IPS-NIHi11 (cell line): ENCODE measurements around the gene ESRRB.

Source experiments
- DNase-seq: peaks from one replicate; pipeline ENCODE4 v3.0.0; 2012; ENCODE audit warnings: mixed read lengths, low spot score

The ESRRB gene

DNA sequence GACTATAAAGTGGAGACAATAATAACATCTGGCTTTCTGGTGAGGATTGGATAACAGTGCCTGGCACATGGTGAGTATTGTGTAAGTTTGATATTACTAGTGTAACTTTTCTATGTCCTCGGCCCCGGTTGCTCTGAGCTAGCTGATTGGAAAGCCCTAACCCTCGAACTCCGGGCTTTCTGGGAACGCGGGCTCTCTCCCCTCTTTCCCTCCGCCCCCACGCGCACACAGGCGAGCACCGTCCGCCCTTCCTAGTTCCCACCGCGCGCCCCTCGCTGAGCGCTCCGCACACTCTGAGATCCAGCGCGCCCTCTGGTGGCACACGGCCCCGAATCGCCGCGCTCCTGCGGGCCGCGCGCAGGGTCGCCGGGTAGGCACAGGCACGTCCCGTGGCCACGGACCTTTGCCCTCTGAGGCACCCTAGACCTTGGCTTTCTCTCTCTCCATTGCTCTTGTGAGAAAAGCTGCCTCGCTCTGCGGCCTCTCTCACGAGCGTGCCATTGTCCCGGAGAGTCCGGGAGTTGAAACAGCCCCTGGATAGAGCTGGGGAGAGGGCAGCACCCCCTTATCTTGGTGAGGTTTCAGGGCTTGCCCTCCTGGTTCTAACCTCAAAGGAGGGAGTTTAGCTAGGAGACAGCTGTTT is 23.2 kb upstream of the ESRRB start:
- peak; percentile 93 for DNase-seq

DNA sequence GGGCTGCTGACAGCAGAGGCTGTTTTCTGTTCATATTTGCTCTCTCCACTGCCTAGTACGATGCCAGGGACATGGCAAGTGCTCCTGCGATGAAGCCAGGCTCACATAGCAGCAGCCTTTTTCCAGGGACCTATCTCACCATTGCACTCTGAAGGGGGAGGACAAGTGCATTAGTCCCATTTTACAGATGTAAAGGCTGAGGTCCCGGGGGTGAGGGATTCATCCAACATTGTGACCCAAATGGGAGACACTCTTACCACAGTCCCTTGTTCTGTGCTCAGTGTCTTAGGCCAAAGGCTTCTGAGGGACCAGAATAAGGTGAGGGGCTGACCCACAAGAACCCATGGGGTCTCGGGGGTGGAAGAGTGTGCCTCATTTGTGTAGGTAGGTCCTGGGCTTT is 21.6 kb upstream of the ESRRB start:
- no peak for DNase-seq

DNA sequence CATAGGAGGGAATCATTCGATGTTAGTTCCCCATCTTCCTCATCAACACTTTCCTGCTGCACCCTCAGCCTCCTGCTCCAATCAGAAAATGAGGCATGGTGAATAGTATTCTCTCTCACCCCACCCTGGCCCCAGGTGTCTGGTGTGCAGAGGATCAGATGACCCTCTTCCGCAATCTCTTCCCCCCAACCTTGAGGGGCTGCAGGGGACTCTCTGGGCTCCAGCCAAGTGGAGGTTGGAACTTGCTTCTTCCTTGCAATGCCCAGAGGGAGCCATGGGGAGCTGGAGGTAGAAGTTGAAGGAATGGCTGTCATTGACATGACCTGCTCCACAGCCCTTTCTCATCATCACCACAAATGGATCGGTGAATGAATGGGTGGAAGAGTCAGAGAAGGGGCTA is 20.2 kb upstream of the ESRRB start:
- DNase-seq = no peak

DNA sequence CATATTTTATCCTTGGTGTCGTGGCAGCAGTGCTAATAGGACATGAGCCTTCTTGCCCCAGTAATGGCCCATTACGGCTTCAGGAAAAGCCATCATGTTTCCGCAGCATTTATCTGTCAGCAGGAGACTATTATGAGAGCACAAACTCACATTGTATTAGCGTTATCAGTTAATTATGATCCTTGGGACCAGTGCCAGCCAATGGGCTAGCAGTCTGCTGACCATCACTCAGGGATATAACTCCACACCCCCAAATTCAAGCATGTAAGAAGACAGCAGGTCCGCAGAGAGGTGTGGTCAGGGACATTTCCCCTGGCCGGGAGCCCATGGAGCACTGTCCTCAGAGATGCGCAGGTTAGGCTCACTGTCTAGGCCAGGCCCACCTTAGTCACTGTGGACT is 4.9 kb upstream of the ESRRB start:
- DNase-seq = no peak

DNA sequence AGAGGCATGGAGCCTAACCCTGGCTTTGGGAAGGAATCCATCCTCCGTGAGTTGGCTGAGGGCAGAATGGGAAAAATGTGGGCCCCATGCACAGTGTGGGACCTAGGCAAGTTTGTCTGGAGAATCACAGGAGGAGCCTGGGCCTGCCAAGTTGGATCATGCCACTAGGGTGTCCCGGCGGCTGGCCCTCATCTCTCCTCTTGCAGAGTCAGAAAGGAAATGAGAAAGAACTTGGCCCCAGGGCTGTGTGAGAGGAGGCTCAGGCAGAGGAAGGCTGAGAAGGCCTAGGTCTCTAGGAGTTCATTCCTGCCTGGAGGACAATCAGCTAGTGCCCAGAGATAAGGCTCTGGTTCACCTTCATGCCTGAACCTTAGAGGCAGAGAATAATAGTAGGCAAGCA is 2.5 kb upstream of the ESRRB start:
- DNase-seq = no peak

DNA sequence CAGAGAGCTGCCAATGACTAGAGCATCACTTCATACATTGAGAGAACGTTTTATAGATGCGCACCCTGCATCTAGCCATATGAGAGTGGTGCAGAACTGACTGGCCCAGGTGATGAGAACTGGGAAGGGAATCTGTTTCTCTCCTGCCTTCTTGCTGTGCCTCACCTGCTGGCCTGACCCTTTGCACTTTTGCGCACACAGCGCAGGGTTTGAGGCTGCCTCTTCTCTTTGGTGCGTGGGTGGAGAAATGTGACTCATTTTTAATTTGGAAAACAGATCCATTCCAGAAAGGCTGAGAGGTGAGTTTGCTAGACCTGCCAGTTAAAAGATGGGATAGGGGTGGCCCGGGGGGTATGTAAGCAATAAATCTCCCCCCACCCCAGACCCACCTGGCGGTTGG is 453 bp upstream of the ESRRB start:
- DNase-seq = no peak

DNA sequence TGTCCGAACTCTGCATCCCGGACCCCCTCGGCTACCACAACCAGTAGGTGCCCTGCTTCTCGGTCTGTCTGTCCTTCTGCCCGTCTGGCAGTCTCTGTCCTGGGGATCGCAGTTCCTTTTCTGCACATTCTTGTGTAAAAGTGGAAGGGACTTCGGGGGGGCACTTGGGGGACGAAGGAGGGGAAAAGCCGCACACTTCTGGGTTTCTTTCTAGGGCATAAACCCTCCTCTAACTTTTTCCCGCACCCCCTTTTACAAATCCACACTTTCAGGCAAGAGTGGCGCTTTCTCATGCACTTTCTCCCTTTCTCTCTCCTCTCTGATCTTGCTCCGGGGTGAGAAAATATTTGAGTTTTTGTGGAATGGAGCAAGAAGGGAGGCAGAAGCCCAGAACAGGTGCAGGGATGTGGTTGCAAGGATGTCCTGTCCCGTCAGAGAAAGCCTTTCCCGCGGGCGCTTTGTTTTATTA is 506 bp downstream of the ESRRB start:
- DNase-seq = no peak

DNA sequence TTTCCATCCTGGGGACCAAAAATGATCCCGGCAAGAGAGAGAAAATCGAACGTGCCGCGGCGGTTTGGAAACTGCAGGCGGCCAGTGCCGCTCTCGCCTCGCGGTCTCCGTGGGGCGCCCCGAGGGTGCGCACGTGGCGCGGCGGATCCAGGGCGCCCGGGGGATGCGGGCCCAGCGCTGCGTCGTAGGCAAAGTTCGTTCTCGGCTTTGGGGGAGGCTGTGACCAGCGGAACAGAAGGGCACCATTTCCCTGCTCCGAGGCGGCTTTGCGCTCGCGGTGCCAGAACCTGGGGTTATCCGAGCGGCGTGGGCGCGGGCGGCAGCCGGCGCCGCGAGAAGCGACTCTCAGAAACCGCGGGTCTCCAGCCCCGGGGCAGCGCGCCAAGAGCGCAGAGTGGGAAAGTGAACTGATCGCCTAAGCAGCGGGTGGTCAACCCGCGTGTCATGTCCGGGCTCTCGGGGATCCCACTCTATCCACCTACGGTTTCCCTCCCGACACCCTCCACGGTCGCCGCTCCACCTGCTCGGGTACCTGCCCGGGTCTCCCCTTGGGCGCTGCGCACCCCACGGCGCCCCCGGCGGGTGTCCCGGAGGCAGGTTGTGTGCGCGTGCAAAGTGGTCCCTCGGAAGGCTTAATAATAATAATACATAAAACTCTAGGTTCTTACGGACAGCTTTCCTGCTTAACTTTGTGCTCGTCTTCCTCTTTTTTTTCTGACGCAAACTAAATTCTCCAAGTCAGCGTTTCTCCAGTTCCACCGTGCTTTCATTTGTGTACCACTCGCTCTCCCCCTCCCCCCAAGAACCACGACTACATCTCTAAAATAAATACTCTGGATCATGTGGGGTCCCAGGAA is 1.2 kb downstream of the ESRRB start:
- DNase-seq = no peak

DNA sequence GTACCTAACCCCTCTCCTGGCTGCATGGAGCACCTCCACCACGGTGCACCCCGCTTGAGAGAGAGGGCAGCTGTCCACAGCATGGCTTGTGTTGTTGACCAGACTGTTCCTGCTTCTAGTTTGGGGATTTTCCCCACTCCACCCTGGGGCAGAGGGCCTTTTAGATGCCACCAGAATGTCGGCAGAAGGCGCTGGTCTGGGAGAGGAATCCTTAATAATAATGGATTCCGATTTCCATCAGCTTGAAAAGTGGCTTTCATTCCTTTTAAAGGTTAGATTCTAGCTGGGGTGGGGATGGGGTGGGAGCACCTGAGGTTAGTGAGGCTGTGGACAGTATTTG is 1.8 kb downstream of the ESRRB start:
- no peak for DNase-seq

DNA sequence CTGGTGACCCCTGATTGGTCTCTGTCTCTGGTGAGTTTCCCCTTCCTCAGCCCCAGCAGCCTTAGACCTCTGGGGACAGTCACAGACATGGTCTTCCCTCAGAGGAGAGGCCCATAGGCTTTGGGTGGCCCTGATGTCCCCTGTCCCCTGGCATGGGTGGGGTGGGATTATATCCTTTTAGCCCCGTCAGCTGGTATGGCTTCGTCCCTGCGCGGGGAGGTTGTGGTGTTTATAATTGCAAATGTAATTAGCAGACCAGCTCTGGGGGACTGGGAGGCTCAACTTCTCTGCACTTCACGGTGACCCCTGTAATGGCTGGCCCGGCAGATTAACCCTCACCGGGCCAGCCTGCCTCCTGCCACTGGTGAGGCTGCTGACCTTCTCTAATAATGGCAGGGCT is 5.1 kb downstream of the ESRRB start:
- DNase-seq = no peak

DNA sequence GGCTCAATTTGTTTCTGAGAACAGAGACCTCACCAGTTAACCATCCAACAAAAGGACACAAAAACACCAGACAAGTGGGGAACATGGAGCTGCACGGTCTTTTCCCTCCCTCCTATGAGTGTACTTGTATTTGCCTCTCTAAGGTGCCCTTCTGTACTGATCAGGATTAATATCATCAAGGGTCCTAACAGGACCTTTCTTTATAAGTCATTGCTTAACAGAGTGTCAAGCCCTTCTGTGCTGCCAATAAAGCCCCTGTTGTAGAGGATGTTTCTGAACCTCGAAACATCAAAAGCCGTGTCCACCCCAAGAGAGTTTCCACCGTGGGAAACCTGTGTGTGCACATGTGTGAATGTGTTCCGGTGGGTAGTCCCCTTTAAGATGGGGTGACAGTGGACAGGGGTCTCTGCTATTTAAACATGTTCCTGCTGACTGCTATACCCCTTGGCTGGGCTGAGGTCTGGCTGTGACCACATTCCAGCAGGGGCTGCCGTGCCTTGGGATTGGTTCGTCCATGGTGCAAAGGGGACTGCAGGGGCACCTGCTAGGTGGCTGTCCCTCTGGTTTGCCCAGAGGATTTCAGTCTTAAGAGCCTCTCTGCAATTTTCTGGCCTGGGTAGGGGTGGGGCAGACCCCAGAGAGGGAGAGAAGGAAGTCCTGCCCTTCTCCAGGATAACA is 6.0 kb downstream of the ESRRB start:
- DNase-seq = no peak

DNA sequence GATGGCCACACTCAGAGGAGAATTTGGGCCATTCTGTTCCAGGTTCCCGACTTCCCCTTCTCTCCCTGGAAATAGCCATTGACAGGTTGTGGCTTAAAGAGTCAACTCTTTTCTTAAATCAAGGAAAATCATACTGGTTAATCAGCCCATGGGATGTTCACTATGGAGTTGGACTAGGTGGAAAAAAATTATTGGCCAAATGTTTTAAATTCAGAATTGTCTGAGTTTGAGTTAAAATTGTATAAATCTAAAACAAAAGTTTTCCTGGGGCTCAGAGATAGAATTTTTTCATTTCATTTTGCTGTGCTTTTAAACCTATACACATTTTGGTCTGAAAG is 6.5 kb downstream of the ESRRB start:
- no peak for DNase-seq

DNA sequence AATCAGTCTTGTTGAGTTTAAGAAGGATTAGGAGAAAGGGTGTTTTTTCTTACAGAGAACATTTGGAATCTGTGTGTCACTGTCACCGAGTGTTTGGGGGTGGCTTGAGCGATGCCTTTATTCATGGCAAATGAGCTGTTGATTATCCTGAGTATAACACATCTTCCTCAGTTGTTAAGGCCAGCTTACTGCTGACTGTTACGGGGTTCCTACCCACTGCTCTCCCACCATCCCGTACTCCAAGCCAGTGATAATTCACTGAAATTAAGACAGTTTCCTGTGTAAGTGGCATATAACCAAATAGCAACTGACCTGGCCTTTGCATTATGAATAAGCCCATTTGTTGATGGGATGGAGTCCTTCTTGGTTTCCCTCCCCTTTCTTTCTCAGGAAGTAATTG is 9.5 kb downstream of the ESRRB start:
- no peak for DNase-seq

DNA sequence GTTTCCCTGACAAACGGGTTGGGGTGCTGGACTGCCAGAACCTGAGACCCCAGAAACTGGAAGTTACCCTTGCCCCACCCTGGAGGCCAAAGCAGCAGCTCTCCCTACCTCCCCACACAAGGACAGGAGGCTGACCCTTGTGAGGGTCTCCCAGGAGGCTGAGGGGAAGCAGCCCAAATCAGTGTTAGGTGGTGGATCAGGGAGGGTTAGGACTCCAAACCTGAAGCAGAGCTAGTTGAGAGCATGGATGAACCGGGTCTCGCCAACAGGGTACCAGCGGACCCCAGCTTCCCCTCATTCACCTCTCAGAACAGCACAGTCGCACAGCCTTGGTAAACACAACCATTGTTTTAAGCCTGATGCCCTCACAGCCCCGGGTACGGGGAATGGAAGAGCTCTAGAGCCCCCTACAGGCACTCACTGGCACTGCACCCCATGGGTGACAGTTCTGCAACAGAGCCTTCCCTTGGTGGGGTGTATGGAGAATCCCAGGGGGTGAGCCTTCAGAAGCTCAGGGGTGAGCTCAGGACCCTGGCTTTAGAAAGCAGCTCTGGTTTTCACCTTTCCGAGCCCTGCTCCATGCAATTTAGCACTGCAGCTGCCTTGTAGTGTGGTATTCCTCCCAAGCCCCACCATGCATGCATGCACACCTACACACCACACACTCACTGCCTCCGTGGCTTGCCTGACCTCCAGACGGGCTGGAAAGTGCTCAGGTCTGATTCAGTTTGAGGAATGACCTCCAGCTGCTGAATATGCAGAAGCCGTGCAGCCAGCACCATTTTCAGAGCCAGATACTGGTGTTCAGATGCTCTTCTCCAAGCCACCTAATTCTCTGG is 11.2 kb downstream of the ESRRB start:
- DNase-seq = peak; percentile 91

DNA sequence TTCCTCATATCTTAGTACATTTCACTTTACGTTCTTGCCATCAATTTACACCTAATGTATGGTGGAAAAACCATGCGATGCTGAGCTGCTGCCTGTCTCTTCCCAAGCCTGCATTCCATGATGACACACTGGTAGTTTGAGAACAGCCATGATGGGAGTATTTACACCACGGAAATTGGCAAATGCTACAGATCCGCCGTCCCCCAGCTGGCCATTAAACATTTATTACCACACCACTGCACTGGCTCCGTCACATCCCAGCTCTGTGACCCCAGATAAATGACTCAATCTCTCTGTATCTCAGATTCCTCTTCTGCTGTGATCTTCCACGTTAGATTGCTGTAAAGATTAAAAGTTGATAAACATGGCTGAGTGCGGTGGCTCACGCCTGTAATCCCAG is 13.9 kb downstream of the ESRRB start:
- DNase-seq = no peak

DNA sequence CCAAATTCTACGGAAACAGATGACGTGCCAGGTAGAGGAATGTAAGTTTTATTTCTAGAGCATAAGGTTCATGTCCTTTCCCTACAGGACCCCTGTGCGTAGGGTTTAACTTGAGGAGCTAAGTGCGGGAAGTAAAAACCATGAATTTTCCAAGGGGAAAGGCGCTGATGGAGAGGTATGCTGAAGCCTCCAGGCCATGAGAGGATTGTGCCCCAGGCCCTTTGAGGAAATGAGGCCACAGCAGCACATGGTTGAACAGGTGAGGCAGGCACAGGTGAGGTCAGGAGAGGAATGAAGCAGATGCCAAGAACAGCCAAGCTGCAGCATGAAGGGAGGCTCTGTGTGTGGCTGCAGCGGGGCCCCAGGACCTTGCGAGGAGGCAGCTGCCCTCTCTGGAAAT is 14.7 kb downstream of the ESRRB start:
- DNase-seq = no peak

DNA sequence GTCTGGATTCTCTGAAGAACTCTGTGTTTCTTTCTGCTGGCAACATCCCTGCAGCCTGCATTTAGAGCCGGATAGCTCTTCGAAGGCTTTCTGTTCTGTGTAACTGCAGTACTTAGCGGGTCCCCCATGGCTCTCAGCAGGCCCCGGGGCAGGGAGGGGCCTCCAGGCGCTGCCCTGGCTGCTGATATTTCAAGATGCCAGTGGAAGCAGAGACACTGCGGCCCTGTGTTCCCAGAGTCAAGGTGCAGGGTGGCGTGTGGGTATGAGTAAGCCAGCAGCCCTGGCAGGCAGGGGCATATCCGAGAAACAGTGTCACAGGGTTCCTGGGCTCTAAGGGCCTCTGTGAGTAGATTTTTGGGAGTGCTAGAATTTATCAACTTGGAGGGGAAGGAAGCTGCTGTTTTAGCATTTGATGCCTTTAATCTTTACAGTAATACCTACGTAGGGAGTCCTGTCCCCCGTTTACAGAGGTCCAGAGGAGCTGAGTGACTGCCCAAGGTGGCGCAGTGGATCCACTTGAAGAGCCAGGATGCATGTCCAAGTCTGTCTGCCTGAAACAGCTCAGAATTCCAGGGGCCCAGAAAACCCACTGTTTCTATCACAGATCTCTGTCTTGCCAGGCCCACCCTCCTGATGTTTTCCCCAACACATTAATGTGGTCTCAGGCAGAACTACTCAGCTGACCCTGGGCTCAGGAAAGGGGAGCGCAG is 16.2 kb downstream of the ESRRB start:
- no peak for DNase-seq

DNA sequence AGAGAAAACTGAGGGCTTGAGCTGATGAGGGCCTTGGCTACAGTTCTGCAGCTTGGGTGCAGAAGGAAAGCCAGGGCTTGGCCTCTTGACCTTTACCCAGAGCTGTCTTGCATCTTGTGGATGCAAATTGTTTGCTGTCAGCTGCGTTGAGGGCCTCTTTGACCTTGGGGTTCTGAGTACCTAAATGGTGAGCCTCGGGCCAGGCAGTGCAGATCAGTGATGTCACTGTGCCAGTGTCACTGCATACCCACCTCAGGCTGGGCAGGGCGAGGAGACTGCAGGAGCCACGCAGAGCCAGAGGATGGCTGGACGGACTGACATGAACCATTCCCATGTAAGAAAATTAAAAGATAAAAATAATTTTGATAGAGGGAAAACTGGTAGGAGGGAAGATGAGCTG is 18.6 kb downstream of the ESRRB start:
- DNase-seq = no peak

DNA sequence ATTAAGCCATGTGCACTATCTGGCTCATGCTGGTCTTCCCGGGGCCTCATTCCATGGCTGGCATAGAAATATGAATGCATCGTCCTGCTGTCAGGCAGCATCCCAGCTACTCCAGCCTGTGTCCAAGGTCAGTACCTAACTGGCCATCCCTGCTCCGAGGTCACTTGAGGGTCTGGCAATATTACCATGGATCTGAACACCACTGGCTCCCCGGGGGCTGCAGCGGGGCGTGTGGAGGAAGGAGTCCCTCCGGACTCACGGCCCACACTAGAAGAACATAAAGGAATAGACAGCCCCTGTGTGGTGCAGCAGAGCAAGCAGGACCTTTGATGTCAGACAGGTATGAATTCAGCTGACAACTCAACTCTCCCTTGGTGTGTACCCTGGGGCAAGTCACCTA is 19.2 kb downstream of the ESRRB start:
- no peak for DNase-seq

DNA sequence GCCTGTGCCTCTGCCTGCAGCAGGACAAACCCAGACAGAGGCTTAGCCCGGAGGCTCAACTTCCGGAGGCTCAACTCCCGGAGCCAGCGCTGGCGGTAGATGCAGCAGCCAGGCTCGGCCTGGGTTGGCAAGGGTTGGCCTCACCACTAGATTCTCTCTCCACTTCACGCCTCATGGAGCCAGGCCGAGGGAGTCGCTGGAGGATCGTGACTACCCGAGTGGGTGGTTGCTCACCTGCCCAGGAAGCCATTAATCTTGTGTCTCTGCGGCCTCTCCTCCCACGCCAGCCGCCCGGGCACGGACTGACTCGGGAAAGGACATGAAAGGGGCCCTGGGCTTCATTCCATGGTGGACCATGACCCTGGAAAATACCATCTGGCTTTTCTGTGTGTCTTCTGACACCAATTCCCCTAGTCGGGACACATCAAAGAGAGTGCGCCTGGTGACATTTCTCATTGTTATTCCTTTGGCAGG is 20.8 kb downstream of the ESRRB start:
- DNase-seq = no peak

DNA sequence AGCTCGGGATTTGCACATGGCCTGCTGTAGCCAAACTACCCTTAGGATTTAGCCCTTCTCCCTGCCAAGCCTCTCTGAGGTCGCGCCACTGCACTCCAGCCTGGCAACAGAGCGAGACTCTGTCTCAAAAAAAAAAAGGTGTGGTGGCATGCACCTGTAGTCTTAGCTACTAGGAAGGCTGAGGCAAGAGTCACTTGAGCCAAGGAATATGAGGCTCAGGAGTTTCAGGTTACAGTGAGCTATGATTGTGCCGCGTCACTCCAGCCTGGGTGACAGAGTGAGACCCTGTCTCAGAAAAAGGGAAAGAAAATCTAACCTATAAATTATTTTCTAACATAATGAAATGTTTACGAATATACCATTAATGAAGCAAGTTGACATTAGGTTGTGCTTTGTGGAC is 29.7 kb downstream of the ESRRB start:
- no peak for DNase-seq
